A673 (cell line): ENCODE measurements around the gene ZMYM4. TPM values are rescaled to one million over a fixed set of nuclear protein-coding genes. Genes with fewer than 3 reads are reported as not detected.

Experiments used
- BruUV-seq: library from RNA; stranded (reverse); fragments of 400-500 nt; replicated peaks from 2 replicates; lab custom pipeline; 2021; lab: Mats Ljungman, UMichigan
- CTCF ChIA-PET: fragments of 300-600 bp; sonication (Branson Sonifier 250); formaldehyde crosslinking; loops from one replicate; lab custom pipeline; 2022; ENCODE audit warnings: antibody characterized with exemption; lab: Charles Lee
- POLR2A ChIA-PET: fragments of 300-600 bp; sonication (Branson Sonifier 250); formaldehyde crosslinking; loops from one replicate; lab custom pipeline; 2022; ENCODE audit warnings: antibody characterized with exemption; ENCODE audit not compliant: low non-redundant PET; lab: Charles Lee
- DNase-seq: peaks from one replicate; pipeline ENCODE4 v3.0.0-alpha.2; 2015; ENCODE audit warnings: low spot score
- H3K27ac ChIP-seq: fragments of 200-600 bp; sonication (generic); 2 replicates; pipeline ENCODE4 v1.5.1; 2016; ENCODE audit warnings: mixed run types, low read depth, mild to moderate bottlenecking, mixed read lengths, antibody characterized with exemption, low read length; ENCODE audit not compliant: poor library complexity, severe bottlenecking
- H3K27me3 ChIP-seq: fragments of 200-600 bp; sonication (generic); replicated peaks from 2 replicates; pipeline ENCODE4 v1.6.1; 2017; ENCODE audit warnings: mixed run types, low read depth, mild to moderate bottlenecking, mixed read lengths, antibody characterized with exemption, low read length; ENCODE audit not compliant: insufficient read depth, poor library complexity
- H3K36me3 ChIP-seq: fragments of 200-600 bp; sonication (generic); 2 replicates; pipeline ENCODE4 v1.6.1; 2016; ENCODE audit warnings: mixed run types, mild to moderate bottlenecking, mixed read lengths, antibody characterized with exemption, low read length; ENCODE audit not compliant: insufficient read depth, poor library complexity, severe bottlenecking
- H3K4me1 ChIP-seq: fragments of 200-600 bp; sonication (generic); 2 replicates; pipeline ENCODE4 v1.6.1; 2017; ENCODE audit warnings: mixed run types, mild to moderate bottlenecking, mixed read lengths, antibody characterized with exemption, low read length; ENCODE audit not compliant: insufficient read depth, poor library complexity, severe bottlenecking
- H3K4me3 ChIP-seq: fragments of 200-600 bp; sonication (generic); 2 replicates; pipeline ENCODE4 v1.5.1; 2016; ENCODE audit warnings: low read depth, mixed run types, mild to moderate bottlenecking, mixed read lengths, low read length; ENCODE audit not compliant: poor library complexity, severe bottlenecking
- H3K9me3 ChIP-seq: fragments of 200-600 bp; sonication (generic); 2 replicates; pipeline ENCODE4 v1.6.1; 2016; ENCODE audit warnings: mixed run types, low read depth, mild to moderate bottlenecking, mixed read lengths, antibody characterized with exemption, low read length; ENCODE audit not compliant: poor library complexity, severe bottlenecking
- EZH2 ChIP-seq: fragments of 200-600 bp; sonication (generic); IDR thresholded peaks from 2 replicates; pipeline ENCODE4 v1.6.1; 2017; ENCODE audit warnings: borderline replicate concordance, low read depth, mild to moderate bottlenecking, mixed read lengths, antibody characterized with exemption, low read length; ENCODE audit not compliant: poor library complexity, severe bottlenecking
- intact Hi-C: fragments of 100-400 bp; cut with micrococcal nuclease; formaldehyde crosslinking; loops from one replicate; pipeline ENCODE4 v1.10.0; 2022; ENCODE audit not compliant: unreplicated experiment
- total RNA-seq: library from RNA; stranded (reverse); gene quantifications from 2 replicates; pipeline ENCODE4 v1.2.3, GENCODE V29; 2021
- TF ChIP-seq, protein P1 (sequence below): fragments of 300-800, 200-600 bp; sonication (generic); conservative IDR thresholded peaks from 2 replicates; pipeline ENCODE4 v1.5.1; 2017; ENCODE audit warnings: low read depth, mild to moderate bottlenecking, antibody characterized with exemption, low read length, moderate library complexity, mixed read lengths

ZMYM4 gene
- total RNA-seq, 1 experiment from 2014 or later, result 83.5 TPM

DNA sequence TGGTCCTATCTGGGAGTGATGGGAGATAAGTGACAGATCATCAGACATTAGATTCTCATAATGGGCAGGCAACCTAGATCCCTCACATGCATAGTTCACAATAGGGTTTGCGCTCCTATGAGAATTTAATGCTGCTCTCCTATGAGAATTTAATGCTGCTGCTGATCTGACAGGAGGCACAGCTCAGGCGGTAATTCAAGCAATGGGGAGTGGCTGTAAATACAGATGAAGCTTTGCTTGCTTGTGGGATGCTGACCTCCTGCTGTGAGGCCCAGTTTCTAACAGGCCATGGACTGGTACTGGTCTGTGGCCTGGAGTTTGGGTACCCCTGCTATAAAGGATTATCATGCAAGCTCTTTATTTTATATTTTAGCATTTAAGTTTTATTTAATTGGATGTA is 72.0 kb downstream of the ZMYM4 start:
- ChIA-PET CTCF (no interaction called here), POLR2A (no interaction called here)
- H3K27ac ChIP-seq, result no peak overlapping the region
- H3K36me3 ChIP-seq, result peaks cover 3% of the 10 kb centered on the region
- H3K27me3 ChIP-seq, result no peaks in the 10 kb centered on the region
- intact Hi-C loops, result no loop called here
- H3K4me3 ChIP-seq, result no peak overlapping the region
- H3K4me1 ChIP-seq, result no peaks in the 10 kb centered on the region
- TF ChIP-seq EZH2, result no peak
- TF ChIP-seq, protein P1, sequence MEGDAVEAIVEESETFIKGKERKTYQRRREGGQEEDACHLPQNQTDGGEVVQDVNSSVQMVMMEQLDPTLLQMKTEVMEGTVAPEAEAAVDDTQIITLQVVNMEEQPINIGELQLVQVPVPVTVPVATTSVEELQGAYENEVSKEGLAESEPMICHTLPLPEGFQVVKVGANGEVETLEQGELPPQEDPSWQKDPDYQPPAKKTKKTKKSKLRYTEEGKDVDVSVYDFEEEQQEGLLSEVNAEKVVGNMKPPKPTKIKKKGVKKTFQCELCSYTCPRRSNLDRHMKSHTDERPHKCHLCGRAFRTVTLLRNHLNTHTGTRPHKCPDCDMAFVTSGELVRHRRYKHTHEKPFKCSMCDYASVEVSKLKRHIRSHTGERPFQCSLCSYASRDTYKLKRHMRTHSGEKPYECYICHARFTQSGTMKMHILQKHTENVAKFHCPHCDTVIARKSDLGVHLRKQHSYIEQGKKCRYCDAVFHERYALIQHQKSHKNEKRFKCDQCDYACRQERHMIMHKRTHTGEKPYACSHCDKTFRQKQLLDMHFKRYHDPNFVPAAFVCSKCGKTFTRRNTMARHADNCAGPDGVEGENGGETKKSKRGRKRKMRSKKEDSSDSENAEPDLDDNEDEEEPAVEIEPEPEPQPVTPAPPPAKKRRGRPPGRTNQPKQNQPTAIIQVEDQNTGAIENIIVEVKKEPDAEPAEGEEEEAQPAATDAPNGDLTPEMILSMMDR, result no peak
- DNase-seq, result no peak
- H3K9me3 ChIP-seq, result no peaks in the 10 kb centered on the region
- BruUV-seq, result no TSS peak

DNA sequence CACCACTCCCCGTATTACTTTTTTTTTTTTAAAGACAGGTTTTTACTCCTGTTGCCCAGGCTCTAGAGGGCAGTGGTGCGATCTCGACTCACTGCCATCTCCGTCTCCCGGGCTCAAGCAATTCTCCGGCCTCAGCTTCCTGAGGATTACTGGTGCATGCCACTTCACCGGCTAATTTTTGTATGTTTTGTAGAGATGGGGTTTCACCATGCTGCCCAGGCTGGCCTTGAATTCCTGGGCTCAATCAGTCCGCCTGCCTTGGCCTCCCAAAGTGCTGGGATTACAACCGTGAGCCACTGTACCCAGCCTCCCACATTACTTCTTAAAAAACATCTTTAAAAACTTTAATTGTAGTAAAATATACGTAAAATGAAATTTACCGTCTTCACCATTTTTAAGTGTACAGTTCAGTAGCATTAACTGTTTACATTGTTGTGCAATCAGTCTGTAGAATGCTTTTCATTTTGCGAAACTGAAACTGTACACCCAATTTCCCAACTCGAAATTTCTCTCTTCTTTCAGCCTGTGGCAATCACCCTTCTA is 77.0 kb downstream of the ZMYM4 start:
- no peaks in the 10 kb centered on the region for H3K27me3 ChIP-seq
- no peaks in the 10 kb centered on the region for H3K9me3 ChIP-seq
- H3K4me1 ChIP-seq, result no peaks in the 10 kb centered on the region
- H3K4me3 ChIP-seq, result no peak overlapping the region
- no peak overlapping the region for H3K27ac ChIP-seq
- CTCF ChIA-PET, result no interaction called here
- TF ChIP-seq EZH2, result no peak
- TF ChIP-seq, protein P1, result 0 out of 2 replicates have a peak, but pooled peaks have one; percentile 25
- POLR2A ChIA-PET, result no interaction called here
- BruUV-seq, result no TSS peak
- intact Hi-C loops, result no loop called here
- no peak for DNase-seq
- H3K36me3 ChIP-seq, result no peaks in the 10 kb centered on the region

DNA sequence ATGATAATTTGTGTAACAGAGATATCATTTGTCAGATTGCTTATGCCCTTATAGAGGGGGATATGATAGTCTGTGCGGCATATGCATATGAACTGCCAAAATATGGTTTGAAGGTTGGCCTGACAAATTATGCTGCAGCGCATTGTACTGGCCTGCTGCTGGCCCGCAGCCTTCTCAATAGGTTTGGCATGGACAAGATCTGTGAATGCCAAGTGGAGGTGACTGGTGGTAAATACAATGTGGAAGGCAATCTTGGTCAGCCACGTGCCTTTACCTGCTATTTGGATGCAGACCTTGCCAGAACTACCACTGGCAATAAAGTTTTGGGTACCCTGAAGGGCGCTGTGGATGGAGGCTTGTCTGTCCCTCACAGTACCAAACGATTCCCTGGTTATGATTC is 82.4 kb downstream of the ZMYM4 start:
- DNase-seq, result no peak
- H3K27me3 ChIP-seq, result no peaks in the 10 kb centered on the region
- no peak overlapping the region for H3K27ac ChIP-seq
- no peak for TF ChIP-seq EZH2
- TF ChIP-seq, protein P1, result no peak
- BruUV-seq, result TSS peak; percentile 6
- CTCF ChIA-PET, result no interaction called here
- no peaks in the 10 kb centered on the region for H3K36me3 ChIP-seq
- H3K9me3 ChIP-seq, result no peaks in the 10 kb centered on the region
- peaks cover 15% of the 10 kb centered on the region for H3K4me1 ChIP-seq
- intact Hi-C loops, result no loop called here
- no peak overlapping the region for H3K4me3 ChIP-seq
- POLR2A ChIA-PET, result no interaction called here
